ENCODE results near the gene PNPLA5. TPM values are rescaled to one million over a fixed set of nuclear protein-coding genes. Genes with fewer than 3 reads are reported as not detected.

Gene PNPLA5
- total RNA-seq, 1 donor from 2014 or later, result not detected

DNA sequence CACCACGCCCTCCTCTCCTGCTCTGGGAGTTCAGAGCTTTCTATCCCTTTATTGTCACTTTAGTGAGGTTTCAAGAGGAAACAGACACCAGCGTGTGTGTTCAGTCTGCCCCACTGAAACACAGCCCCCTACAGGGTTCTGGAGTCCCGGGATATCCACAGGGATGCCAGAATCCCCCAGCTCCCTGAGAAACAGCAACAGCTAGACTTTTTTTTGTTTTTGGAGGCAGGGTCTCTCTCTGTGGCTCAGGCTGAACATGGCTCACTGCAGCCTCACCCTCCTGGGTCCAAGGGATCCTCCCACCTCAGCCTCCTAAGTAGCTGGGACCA, 39.9 kb downstream of the PNPLA5 start:
- H3K4me3 Mint-ChIP-seq, result no peak overlapping the region
- H3K36me3 Mint-ChIP-seq, result no peaks in the 10 kb centered on the region
- TF ChIP-seq, protein P1, sequence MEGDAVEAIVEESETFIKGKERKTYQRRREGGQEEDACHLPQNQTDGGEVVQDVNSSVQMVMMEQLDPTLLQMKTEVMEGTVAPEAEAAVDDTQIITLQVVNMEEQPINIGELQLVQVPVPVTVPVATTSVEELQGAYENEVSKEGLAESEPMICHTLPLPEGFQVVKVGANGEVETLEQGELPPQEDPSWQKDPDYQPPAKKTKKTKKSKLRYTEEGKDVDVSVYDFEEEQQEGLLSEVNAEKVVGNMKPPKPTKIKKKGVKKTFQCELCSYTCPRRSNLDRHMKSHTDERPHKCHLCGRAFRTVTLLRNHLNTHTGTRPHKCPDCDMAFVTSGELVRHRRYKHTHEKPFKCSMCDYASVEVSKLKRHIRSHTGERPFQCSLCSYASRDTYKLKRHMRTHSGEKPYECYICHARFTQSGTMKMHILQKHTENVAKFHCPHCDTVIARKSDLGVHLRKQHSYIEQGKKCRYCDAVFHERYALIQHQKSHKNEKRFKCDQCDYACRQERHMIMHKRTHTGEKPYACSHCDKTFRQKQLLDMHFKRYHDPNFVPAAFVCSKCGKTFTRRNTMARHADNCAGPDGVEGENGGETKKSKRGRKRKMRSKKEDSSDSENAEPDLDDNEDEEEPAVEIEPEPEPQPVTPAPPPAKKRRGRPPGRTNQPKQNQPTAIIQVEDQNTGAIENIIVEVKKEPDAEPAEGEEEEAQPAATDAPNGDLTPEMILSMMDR (conservative IDR thresholded peaks at IDR 0.05), result no peak
- H3K9me3 Mint-ChIP-seq, result peaks cover 2% of the 10 kb centered on the region
- H3K27ac Mint-ChIP-seq, result no peak overlapping the region
- DNase-seq (ENCODE audit: extremely low spot score, unreplicated experiment), result no peak
- peaks cover 4% of the 10 kb centered on the region for H3K4me1 Mint-ChIP-seq (ENCODE audit: unreplicated experiment)
- H3K27me3 Mint-ChIP-seq, result peaks cover 17% of the 10 kb centered on the region

DNA sequence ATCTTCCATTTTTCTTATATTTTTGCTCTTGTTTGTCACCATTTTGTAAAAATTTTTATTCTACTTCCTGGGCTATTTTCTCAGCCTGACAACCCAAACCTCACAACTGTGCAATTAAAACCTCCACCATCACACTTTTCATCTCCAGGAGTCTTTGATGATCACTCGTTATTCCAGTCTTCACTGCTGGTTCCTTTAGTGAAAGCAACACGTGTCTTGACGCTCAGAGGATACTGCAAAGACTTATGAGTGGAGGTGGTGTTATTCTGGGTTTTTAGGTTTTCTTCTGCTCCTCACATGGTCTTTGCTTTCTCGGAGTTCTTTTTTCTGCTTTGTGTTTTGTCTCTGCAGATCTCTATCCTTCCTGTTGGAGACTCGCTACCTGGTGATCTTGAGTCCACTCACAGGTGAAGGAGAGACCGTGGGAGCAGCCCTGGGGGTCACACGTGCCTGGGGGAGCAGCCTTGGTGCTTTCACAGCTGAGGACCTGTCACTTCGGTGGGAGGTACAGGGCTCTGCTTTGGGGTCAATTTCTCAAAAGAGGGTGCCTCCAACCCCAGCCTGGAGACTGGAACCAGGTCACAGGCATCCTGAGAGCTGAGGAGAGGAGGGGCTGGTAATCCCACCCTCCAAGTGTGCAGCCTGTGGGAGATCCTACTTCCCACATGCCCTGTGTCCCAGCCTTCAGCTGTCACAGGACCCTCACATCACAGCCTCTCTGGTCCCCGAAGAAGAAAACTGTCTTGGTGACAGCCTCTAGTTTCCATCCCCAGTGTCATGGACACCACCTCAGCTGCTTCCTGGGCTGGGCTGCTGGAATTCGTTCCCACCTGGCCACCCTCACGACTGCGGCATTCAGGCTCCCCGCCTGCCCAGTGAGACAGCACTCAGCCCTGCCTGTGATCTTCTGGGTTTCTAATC, 40.5 kb downstream of the PNPLA5 start:
- Mint-ChIP-seq H3K4me1 (ENCODE audit: unreplicated experiment) (peaks cover 9% of the 10 kb centered on the region), H3K27ac (no peak overlapping the region), H3K9me3 (no peaks in the 10 kb centered on the region), H3K36me3 (no peaks in the 10 kb centered on the region), H3K27me3 (peaks cover 17% of the 10 kb centered on the region), H3K4me3 (no peak overlapping the region)
- DNase-seq (ENCODE audit: extremely low spot score, unreplicated experiment), result no peak
- TF ChIP-seq, protein P1 (conservative IDR thresholded peaks at IDR 0.05), result no peak

DNA sequence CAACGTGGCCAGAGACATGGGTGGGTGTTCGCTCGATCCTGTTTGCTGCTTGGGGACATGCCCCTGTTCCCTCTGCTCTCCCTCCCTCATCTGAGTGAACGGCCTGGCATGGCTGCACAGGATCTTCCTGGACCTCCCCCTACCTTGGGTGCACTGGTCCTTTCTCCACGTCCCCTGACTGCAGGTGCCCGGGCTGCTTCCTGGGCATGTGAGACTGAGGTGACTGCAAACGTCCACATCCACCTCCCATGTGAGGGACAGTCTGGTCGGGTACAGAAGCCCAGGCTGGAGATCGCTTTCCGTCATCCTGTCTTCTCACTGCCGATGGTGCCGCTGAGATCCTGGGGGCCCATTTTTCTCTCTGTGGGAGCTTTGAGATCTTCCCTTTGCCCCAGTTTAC, 41.3 kb downstream of the PNPLA5 start:
- Mint-ChIP-seq H3K4me3 (no peak overlapping the region), H3K36me3 (no peaks in the 10 kb centered on the region), H3K4me1 (ENCODE audit: unreplicated experiment) (peaks cover 17% of the 10 kb centered on the region), H3K9me3 (no peaks in the 10 kb centered on the region), H3K27ac (no peak overlapping the region), H3K27me3 (peaks cover 17% of the 10 kb centered on the region)
- TF ChIP-seq, protein P1 (conservative IDR thresholded peaks at IDR 0.05), result no peak
- no peak for DNase-seq (ENCODE audit: extremely low spot score, unreplicated experiment)

DNA sequence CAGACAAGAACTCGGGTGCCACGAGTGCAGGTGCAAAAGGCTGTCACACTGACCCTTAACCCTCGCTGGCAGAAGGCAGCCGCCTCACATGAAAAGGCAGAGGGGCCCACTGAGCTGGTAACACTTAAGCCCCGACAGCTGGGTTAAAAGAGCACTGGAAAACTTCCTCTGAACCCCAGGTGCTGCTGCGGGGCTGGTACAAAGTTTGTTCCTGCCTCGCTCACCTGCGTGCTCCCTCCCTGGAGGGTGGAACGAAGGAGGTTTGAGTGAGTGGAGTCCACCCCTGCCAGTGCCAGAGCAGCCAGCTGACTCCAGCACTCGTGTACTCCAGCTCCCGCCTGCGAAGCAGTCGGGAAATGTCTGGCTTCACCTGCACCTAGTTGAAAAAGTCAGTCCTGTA, 42.1 kb downstream of the PNPLA5 start:
- Mint-ChIP-seq H3K27ac (no peak overlapping the region), H3K4me1 (ENCODE audit: unreplicated experiment) (peaks cover 18% of the 10 kb centered on the region), H3K4me3 (no peak overlapping the region), H3K27me3 (peaks cover 17% of the 10 kb centered on the region), H3K36me3 (no peaks in the 10 kb centered on the region), H3K9me3 (no peaks in the 10 kb centered on the region)
- DNase-seq (ENCODE audit: extremely low spot score, unreplicated experiment), result no peak
- TF ChIP-seq, protein P1 (conservative IDR thresholded peaks at IDR 0.05), result no peak

DNA sequence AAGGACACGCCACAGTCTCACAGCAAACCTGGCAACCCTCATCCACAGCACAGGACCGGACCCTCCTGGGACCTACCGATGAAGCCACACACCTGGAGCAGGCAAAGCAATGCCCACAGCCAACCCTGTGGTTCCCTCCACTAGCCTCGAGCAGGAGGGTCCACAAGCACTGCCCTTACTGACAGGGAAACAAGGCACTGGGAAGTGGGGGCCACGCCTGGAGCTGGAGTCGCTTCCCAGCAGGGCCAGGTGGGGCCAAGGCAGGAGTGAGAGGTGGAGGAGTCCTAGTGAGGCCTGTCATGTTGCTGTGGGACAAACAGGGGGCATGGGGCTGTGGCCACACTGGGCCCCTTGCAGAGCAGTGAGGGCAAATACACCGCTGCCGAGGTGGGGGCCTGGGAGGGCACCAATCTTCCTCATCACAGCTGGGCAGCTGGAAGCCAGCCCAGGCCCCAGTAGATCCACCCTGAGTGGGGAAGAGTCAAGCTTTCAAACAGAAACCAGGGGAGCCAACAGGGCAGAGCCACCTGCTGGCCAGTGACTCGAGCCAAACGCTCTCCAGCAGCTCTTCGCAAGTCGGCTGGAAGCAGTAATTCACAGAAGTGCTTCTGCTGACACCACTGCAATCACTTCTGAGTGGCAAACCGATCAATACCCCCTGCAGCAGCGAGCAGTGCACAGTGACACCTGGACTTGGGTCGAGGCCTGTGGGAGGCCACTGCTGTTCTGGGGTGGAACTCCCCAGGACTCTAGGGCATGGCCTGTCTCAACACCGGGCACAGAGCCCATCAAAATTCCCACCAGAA, 43.2 kb downstream of the PNPLA5 start:
- TF ChIP-seq, protein P1 (conservative IDR thresholded peaks at IDR 0.05), result peak; percentile 58
- Mint-ChIP-seq H3K4me1 (ENCODE audit: unreplicated experiment) (peaks cover 23% of the 10 kb centered on the region), H3K9me3 (no peaks in the 10 kb centered on the region), H3K36me3 (no peaks in the 10 kb centered on the region), H3K27ac (peak overlapping the region; percentile 39), H3K4me3 (no peak overlapping the region), H3K27me3 (peaks cover 17% of the 10 kb centered on the region)
- no peak for DNase-seq (ENCODE audit: extremely low spot score, unreplicated experiment)

Data from type B pancreatic cell (in vitro differentiated cells).